ENCODE data around the gene NOTCH1.

GRCh38 chr9:136575626-136576268, 29.9 kb upstream of the NOTCH1 start:
- TF ChIP-seq EZH2 (IDR thresholded peaks at IDR 0.05) = no peak
- no peak for TF ChIP-seq POLR2AphosphoS5 (IDR thresholded peaks at IDR 0.05; ENCODE audit: borderline replicate concordance, low read depth, low read length)

All from SK-N-MC (cell line).